ENCODE data around the gene PODXL. TPM values are rescaled to one million over a fixed set of nuclear protein-coding genes. Genes with fewer than 3 reads are reported as not detected.

The PODXL gene
- total RNA-seq, 1 experiment from 2014 or later = 37.5 TPM

- H4K20me1 ChIP-seq (ENCODE audit: insufficient read depth) = no peaks in the 10 kb centered on the region
- H3K4me2 ChIP-seq (ENCODE audit: low read length) = no peak overlapping the region
- H3K4me1 ChIP-seq (ENCODE audit: control insufficient read depth in 1 of 2, insufficient read depth in 2 of 2, low read length in 2 of 2) = no peaks in the 10 kb centered on the region
- H3K9me3 ChIP-seq (ENCODE audit: control insufficient read depth in 1 of 2, insufficient read depth in 1 of 2, low read depth in 1 of 2, low read length in 2 of 2) = no peaks in the 10 kb centered on the region
- H3K9me2 ChIP-seq (ENCODE audit: insufficient read depth) = no peaks in the 10 kb centered on the region
- intact Hi-C loops (cut with micrococcal nuclease) = no loop called here
- H3K27me3 ChIP-seq (ENCODE audit: insufficient read depth, low read length) = no peaks in the 10 kb centered on the region
- ChIA-PET CTCF (interaction anchor here (1.1 to 1.7 kb wide), 2 partner anchors 15 to 20 kb away, joined by 3 to 4 read pairs; no protein-coding TSS in a partner anchor), RAD21 (ENCODE audit: low non-redundant PET in 1 of 2, low total read pairs in 2 of 2, uncharacterized antibody in 2 of 2, unreplicated experiment in 2 of 2) (no interaction called here), POLR2A (no interaction called here)
- no peak overlapping the region for H3K4me3 ChIP-seq (replicated peaks in 1 of 2; ENCODE audit: low read depth in 1 of 2, low read length in 2 of 2)
- no peak overlapping the region for H3K27ac ChIP-seq (ENCODE audit: low read depth, low read length)
- no peaks in the 10 kb centered on the region; a peak in 1 of 4 replicates for H3K36me3 ChIP-seq (ENCODE audit: control insufficient read depth in 1 of 2, insufficient read depth in 2 of 2, low read length in 2 of 2)
- TF ChIP-seq EGR1 (IDR thresholded peaks at IDR 0.05; ENCODE audit: low read depth) (no peak), POLR2A (IDR thresholded peaks at IDR 0.05; ENCODE audit: borderline replicate concordance, extremely low read depth, insufficient read depth, insufficient read length) (no peak), SP1 (IDR thresholded peaks at IDR 0.05; ENCODE audit: low read depth) (no peak), POLR2AphosphoS5 (IDR thresholded peaks at IDR 0.05; ENCODE audit: low read depth, low read length) (no peak), CEBPB (IDR thresholded peaks at IDR 0.05; ENCODE audit: low read depth) (no peak), REST (IDR thresholded peaks at IDR 0.05; ENCODE audit: low read depth) (no peak), SRF (IDR thresholded peaks at IDR 0.05; ENCODE audit: low read depth) (no peak), EZH2phosphoT487 (IDR thresholded peaks at IDR 0.05; ENCODE audit: borderline replicate concordance) (no peak), CTCF (IDR thresholded peaks at IDR 0.05 in 2 of 3, conservative IDR thresholded peaks at IDR 0.05 in 1 of 3; ENCODE audit: borderline replicate concordance in 1 of 3, insufficient read depth in 1 of 3, low read depth in 2 of 3, low read length in 2 of 3) (no peak), FOSL1 (IDR thresholded peaks at IDR 0.05; ENCODE audit: low read depth) (no peak), YY1 (IDR thresholded peaks at IDR 0.05; ENCODE audit: extremely low read depth, insufficient replicate concordance, low read depth, low read length) (no peak), ZFX (IDR thresholded peaks at IDR 0.05) (no peak), EZH2 (IDR thresholded peaks at IDR 0.05) (no peak), ZNF274 (IDR thresholded peaks at IDR 0.05; ENCODE audit: low read depth, low read length) (no peak), ATF3 (IDR thresholded peaks at IDR 0.05) (no peak), CBX3 (IDR thresholded peaks at IDR 0.05; ENCODE audit: low read depth) (no peak), ELF1 (IDR thresholded peaks at IDR 0.05; ENCODE audit: borderline replicate concordance, low read depth) (no peak), ZBTB33 (IDR thresholded peaks at IDR 0.05; ENCODE audit: extremely low read depth, insufficient replicate concordance, low read length) (no peak)
- no peak for ATAC-seq
- DNase-seq (ENCODE audit: low read depth, low spot score) = no peak
- no TSS peak for BruUV-seq (replicated peaks)
- no peak overlapping the region for H2AFZ ChIP-seq (ENCODE audit: low read depth, low read length, poor library complexity, severe bottlenecking)
- H3K9ac ChIP-seq (ENCODE audit: low read length) = no peak overlapping the region
- no peaks in the 10 kb centered on the region for H3K79me2 ChIP-seq (ENCODE audit: insufficient read depth, low read length)
These were observed 63.3 kb downstream of the PODXL start for GRCh38 chr7:131493081-131493480.

Data from HCT116 (cell line).